VCaP (cell line): ENCODE data around the gene TMEM129.

ENCODE experiments used
- H3K27ac ChIP-seq: fragments of 450-650 bp; 2 replicates; pipeline ENCODE4 v1.5.1; 2017
- TF ChIP-seq, protein P1 (sequence below): fragments of 450-650 bp; conservative IDR thresholded peaks from 2 replicates; pipeline ENCODE4 v1.5.1; 2017; ENCODE audit warnings: mild to moderate bottlenecking, moderate library complexity

The TMEM129 gene

GRCh38 chr4:1762264-1763010 lies 41.3 kb upstream of the TMEM129 start:
- TF ChIP-seq, protein P1, sequence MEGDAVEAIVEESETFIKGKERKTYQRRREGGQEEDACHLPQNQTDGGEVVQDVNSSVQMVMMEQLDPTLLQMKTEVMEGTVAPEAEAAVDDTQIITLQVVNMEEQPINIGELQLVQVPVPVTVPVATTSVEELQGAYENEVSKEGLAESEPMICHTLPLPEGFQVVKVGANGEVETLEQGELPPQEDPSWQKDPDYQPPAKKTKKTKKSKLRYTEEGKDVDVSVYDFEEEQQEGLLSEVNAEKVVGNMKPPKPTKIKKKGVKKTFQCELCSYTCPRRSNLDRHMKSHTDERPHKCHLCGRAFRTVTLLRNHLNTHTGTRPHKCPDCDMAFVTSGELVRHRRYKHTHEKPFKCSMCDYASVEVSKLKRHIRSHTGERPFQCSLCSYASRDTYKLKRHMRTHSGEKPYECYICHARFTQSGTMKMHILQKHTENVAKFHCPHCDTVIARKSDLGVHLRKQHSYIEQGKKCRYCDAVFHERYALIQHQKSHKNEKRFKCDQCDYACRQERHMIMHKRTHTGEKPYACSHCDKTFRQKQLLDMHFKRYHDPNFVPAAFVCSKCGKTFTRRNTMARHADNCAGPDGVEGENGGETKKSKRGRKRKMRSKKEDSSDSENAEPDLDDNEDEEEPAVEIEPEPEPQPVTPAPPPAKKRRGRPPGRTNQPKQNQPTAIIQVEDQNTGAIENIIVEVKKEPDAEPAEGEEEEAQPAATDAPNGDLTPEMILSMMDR, result no peak
- H3K27ac ChIP-seq, result no peak overlapping the region

DNA sequence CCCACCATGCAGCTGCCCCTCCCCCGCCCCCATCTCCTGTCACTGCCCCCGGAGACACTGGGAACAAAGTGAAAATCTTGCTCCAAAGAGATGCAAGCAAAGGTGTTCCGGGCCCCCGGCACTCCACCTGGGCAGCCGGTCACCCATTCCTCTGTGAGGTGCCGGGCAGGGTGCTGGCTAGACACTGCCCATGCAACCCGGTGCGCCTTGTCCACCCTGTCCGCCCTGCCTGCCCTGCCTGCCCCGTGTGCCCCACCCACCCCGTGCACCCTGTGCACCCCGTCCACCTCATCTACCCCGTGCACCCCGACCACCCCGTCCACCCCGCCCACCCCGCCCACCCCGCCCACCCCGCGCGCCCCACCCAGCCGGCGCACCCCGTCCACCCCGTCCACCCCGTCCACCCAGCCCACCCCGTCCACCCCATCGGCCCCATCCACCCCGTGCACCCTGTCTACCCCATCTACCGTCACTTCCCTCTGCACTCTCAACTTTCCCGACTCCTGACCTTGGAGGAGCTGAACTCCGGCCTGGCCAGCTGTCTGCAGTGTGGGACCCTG lies 40.1 kb upstream of the TMEM129 start:
- no peak overlapping the region for H3K27ac ChIP-seq
- TF ChIP-seq, protein P1, result no peak

DNA sequence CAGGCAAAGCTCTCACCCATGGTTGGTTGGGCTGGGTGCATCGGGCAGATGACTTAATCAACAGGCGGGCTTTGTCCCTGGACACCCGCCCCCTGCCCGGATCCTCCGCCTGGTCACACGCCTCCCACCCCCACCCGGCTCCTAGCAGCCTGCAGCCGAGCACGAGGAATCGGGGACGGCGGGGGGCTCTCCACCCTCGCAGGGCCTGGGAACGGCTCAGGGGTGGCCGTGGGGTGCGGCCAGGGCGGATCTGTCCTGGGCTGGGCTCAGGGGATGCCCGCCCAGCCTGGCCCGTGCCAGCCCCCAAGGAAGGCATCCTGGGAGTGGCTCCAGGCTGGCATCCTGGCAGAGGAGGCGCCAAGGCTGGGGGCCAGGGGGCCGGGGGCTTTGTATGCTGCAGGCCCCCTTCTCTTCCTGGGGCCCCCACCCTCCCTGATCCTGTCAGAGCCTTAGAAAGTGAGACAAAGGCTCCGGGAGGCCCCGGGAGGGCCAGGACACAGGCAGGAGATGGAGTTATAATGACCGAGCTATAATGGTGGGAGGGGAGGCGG lies 39.5 kb upstream of the TMEM129 start:
- TF ChIP-seq, protein P1, result no peak
- no peak overlapping the region for H3K27ac ChIP-seq

GRCh38 chr4:1759818-1760223 lies 38.7 kb upstream of the TMEM129 start:
- H3K27ac ChIP-seq, result no peak overlapping the region
- TF ChIP-seq, protein P1, result no peak

GRCh38 chr4:1759170-1759817 lies 38.2 kb upstream of the TMEM129 start:
- no peak overlapping the region for H3K27ac ChIP-seq
- TF ChIP-seq, protein P1, result no peak

GRCh38 chr4:1758306-1759121 lies 37.4 kb upstream of the TMEM129 start:
- TF ChIP-seq, protein P1, result no peak
- no peak overlapping the region for H3K27ac ChIP-seq
